GM12874 (cell line): ENCODE results near the gene ZFYVE27.

Experiments
- TF ChIP-seq, protein P1 (sequence below): IDR thresholded peaks from 2 replicates; pipeline ENCODE4 v1.5.1; 2011; ENCODE audit warnings: low read depth, mild to moderate bottlenecking, control low read depth, low read length, moderate library complexity; ENCODE audit not compliant: insufficient read depth

ZFYVE27 gene

DNA sequence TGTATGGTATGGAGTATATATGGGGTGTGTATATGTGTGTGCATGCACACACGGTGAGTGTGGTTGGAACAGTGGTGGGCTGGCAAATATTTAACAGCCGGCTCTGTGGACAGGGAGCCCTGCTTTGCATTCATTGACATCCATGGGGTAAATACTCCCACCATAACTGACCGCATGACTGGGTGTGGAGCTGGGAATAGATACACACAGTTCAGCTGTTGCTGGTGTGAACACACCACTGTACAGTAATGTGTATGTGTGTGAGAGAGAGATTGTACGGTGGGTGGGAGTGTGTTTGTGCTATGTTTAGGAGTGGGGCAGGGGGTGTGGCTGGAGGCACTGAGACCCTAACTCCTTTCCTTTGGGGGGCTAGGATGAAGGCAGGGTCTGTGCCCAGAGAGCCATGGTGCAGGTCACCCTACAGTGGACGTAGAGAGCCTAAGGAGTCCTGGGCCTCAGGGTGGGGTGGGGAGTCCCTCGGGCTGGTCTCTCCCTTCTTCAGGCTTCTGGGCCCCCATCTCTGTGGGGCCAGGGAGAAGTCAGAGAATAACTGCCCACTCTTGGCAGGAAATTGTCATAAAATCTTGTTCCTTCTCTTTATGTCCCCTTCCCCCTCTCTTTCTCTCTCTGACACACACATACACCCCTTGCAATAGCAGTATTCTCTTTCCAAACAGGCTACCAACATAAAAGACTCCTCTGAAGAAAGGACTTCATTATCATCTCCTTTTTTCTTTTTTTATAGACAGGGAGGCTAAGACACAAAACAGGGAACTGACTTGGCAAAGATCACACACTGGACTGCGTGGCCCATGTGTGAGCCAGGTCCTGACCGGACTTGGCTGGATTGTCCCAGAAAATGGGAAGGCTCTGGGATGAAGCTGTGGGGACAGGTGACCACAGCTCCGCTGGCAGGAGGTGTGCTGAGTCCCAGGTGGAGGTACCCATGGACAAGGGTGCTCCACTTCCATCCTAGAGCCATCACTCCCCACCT, 31.7 kb downstream of the ZFYVE27 start:
- TF ChIP-seq, protein P1, sequence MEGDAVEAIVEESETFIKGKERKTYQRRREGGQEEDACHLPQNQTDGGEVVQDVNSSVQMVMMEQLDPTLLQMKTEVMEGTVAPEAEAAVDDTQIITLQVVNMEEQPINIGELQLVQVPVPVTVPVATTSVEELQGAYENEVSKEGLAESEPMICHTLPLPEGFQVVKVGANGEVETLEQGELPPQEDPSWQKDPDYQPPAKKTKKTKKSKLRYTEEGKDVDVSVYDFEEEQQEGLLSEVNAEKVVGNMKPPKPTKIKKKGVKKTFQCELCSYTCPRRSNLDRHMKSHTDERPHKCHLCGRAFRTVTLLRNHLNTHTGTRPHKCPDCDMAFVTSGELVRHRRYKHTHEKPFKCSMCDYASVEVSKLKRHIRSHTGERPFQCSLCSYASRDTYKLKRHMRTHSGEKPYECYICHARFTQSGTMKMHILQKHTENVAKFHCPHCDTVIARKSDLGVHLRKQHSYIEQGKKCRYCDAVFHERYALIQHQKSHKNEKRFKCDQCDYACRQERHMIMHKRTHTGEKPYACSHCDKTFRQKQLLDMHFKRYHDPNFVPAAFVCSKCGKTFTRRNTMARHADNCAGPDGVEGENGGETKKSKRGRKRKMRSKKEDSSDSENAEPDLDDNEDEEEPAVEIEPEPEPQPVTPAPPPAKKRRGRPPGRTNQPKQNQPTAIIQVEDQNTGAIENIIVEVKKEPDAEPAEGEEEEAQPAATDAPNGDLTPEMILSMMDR: no peak

DNA sequence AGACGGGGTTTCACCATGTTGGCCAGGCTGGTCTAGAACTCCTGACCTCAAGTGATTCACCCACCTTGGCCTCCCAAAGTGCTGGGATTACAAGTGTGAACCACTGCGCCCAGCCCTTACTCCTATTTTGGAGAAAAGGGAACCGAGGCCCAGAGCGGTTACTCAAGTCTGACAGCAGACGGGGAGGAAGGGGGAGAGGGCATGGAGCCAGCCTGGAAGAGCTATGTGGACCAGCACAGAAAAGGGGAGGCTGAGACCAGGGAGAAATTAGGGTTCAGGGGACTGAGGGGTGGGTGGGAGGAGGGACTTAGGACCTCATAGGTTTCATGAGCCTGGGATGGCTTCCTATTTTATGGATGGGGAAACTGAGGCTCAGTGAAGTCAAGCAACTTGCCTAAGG, 33.3 kb downstream of the ZFYVE27 start:
- TF ChIP-seq, protein P1: no peak

DNA sequence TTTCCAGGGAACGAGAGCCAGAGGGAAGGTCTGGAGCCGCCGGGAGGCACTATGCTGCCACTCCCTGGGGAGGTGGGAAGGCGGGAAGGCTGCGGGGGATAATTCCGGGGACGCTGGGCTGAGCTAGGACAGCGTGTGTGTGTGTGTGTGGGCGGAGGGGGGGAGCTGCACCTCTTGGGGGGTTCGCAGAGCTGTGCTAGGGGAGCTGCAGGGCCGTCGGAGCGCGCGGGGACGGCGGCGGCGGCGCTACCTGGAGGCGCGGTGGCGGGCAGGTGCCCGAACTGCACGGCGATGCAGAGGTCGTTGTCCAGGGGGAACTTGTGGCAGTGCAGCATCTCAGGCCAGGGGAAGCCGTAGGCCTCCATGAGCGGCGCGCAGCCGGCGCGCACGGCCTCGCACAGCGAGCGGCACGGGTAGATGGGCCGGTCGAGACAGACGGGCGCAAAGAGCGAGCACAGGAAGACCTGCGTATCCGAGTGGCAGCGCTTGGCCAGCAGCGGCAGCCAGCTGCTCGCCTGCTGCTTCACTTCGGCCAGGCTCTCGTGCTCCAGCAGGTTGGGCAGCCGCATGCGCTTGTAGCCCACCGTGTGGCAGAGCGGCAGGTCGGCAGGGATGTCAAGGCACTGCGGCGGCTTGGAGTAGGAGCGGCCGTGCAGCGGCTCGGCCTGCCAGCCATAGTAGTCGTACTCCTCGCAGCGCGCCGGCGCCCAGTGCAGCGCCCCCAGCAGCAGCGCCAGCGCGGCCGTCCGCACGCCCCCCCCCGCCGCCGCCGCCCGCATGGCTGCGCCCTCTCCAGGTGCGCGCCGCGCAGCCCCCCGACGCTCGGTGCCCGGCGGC, 34.3 kb downstream of the ZFYVE27 start:
- TF ChIP-seq, protein P1: no peak

DNA sequence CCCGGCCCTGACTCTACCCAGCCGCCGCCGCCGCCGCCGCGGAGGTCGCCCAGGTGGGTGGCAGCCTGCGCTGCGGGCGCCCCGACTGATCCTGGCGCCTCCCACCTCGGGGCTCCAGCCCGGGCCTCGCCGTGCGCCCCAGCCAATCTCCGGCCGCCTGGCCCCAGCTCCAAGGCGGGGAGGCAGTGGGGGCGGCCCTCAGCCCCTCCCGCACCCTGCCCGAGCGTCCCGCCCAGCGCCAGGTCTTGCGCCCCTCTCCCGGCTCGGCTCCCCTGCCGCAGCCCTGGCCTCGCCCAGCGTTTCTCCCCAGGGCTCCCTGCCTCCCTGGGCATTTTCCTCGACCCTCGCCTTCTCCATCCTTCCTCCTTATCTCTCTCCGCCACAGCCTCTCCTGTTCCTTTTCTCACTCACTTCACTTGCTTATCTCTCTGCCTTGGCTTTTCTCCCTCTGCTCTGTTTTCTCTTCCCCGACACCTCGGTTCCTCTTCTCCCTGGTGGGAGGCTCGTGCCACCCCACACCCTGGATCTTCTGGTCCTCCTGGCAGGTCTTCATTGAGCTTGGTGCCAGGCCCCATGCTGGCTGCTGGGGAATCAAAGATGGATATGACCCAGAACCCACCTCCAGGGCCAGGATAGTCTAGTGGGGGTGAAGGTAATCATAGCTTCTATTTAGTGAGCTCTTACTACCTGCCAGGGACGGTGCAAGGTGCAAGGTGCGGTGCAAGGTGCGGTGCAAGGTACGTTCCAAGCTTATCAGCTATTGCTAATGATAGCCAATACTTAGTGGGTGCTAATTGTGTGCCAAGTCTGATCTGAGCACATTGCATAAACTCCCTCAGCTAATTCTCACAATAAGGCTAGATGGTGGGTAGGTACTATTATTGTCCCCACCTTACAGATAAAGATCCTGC, 35.2 kb downstream of the ZFYVE27 start, which contains the start of gene SFRP5:
TSS of gene SFRP5 (minus strand) at position 87 of the 911 bp plus-strand sequence. CDS start 166 bp downstream, outside the sequence.
- TF ChIP-seq, protein P1: no peak

DNA sequence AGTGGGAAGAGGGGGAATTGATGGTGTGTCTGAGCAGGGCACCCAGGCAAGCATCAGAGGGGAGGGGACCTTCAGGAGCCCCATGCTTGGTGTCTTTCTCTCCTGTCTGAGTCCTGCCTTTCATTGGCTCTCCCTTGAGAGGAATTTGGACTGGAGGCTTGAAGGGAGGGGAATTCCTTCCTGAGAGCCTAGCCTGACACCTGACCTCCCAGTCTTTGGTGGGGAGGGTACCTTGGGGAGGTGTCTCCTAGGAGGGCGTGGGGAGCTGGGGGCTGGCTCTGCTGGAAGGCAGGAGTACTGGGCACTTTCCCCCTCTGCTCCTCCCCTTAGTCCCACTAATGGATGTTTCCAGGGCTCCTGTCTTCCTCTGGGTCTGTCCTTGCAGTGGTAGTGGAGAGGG, 36.2 kb downstream of the ZFYVE27 start:
- TF ChIP-seq, protein P1: no peak

DNA sequence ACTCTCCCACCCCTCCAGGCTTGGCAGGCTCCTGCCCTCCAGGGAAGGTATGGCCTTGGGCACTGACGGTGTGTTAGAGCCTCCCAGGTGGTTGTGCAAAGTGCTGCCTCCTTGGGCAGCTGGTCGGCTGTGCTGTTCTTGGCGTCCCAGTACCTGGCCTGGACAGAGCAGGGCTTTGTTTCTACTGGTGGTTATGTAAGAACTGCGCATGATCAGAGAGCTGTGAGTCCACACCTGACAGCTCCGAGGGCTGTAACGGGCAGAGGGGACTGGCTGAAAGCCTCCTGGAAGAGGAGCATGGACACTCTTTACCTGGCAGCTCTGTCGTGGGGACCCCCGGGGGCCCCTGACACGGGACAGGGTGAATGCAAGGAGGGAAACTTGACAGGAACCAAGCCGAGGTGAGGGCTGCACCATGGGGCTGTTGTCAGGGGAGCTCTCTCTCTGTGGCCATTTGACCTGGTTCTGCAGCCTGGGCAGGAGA, 37.9 kb downstream of the ZFYVE27 start:
- TF ChIP-seq, protein P1: no peak
